ENCODE data around the gene EDC4. TPM values are rescaled to one million over a fixed set of nuclear protein-coding genes. Genes with fewer than 3 reads are reported as not detected.

Gene EDC4
- total and polyA plus RNA-seq, 9 of the 15 experiments (the other 6 are each of a cell fraction or from before 2014, with no cell fraction given) = 1.1 to 131 (median 74.0) TPM

DNA sequence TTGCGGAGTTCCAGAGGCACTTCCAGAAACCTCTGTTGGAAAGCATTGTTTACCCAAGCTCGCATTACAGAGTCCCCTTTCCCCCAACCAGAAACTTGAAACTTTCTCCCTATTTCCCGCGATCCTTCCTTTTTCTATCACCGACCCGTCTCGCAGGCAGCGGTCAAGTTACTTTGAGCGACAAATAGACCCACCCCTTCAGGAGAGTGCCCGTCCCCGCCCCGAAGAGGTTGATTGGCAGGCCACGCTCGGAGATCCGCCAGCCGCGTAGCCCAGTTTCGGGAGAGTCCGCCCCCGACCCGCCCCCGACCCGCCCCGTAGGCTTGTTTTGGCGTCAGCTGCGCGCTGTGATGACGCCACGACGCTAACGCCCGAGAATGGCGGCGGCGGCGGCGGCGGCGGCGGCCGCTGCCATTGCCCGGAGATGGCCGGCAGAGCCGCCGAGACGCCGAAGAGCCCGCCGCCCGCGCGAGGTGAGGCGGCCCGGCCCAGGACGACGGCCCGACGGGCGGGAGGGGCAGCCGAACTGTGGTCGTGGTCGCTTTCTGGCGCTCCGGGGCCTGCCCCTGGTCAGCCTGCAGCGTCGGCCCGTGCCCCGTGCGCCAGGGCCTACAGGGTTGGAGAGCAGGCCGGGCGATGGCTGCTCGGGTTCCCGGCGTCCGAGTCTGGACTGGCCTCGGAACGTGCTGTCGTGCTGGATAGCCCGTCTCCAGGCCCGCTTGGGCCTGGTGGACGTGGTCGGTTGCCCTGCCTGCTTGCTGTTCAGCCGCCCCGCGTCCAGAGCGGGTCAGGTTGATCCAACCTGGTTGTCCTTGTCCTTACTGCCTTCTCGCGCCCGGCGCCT lies 20.3 kb downstream of the EDC4 start, which contains the start of gene PSKH1 (continued):
- TF ChIP-seq TBP (optimal IDR thresholded peaks at IDR 0.05; ENCODE audit: low read depth, low read length) (peak; percentile 47), NR2F6 (CRISPR knock-in tag; IDR thresholded peaks at IDR 0.05) (peak; percentile 70; the same call in 1 of the 2 replicates), DIDO1 (tag; IDR thresholded peaks at IDR 0.05; ENCODE audit: low read depth) (no peak), ZNF347 (CRISPR knock-in tag; IDR thresholded peaks at IDR 0.05; ENCODE audit: low read depth) (no peak), TAF15 (IDR thresholded peaks at IDR 0.05; ENCODE audit: low read depth, low read length) (no peak), ZBTB17 (CRISPR knock-in tag; IDR thresholded peaks at IDR 0.05) (0 out of 2 replicates have a peak, but pooled peaks have one; percentile 40), EHMT2 (IDR thresholded peaks at IDR 0.05) (no peak), ZNF764 (CRISPR knock-in tag; IDR thresholded peaks at IDR 0.05; ENCODE audit: low read depth) (no peak), PTTG1 (tag; IDR thresholded peaks at IDR 0.05; ENCODE audit: low read depth) (no peak), SPI1 (IDR thresholded peaks at IDR 0.05; ENCODE audit: borderline replicate concordance, low read depth, low read length) (no peak), ZFP36 (IDR thresholded peaks at IDR 0.05; ENCODE audit: low read depth, low read length, partially characterized antibody) (no peak), HSF4 (CRISPR knock-in tag; IDR thresholded peaks at IDR 0.05; ENCODE audit: borderline replicate concordance) (no peak), BRCA1 (IDR thresholded peaks at IDR 0.05) (no peak), BRCA1 (CRISPR knock-in tag; IDR thresholded peaks at IDR 0.05) (no peak), ZNF766 (CRISPR knock-in tag; conservative IDR thresholded peaks at IDR 0.05) (no peak), ARNT (IDR thresholded peaks at IDR 0.05) (no peak), SETDB1 (IDR thresholded peaks at IDR 0.05; ENCODE audit: low read length) (no peak), SIX5 (IDR thresholded peaks at IDR 0.05; ENCODE audit: borderline replicate concordance in 1 of 2, insufficient read depth in 1 of 2, low read depth in 1 of 2, low read length in 2 of 2) (no peak)
- TF ChIP-seq, protein P1, sequence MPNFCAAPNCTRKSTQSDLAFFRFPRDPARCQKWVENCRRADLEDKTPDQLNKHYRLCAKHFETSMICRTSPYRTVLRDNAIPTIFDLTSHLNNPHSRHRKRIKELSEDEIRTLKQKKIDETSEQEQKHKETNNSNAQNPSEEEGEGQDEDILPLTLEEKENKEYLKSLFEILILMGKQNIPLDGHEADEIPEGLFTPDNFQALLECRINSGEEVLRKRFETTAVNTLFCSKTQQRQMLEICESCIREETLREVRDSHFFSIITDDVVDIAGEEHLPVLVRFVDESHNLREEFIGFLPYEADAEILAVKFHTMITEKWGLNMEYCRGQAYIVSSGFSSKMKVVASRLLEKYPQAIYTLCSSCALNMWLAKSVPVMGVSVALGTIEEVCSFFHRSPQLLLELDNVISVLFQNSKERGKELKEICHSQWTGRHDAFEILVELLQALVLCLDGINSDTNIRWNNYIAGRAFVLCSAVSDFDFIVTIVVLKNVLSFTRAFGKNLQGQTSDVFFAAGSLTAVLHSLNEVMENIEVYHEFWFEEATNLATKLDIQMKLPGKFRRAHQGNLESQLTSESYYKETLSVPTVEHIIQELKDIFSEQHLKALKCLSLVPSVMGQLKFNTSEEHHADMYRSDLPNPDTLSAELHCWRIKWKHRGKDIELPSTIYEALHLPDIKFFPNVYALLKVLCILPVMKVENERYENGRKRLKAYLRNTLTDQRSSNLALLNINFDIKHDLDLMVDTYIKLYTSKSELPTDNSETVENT (CRISPR knock-in tag; IDR thresholded peaks at IDR 0.05) = peak; percentile 80; the same call in 1 of the 2 replicates
- TF ChIP-seq, protein P2, sequence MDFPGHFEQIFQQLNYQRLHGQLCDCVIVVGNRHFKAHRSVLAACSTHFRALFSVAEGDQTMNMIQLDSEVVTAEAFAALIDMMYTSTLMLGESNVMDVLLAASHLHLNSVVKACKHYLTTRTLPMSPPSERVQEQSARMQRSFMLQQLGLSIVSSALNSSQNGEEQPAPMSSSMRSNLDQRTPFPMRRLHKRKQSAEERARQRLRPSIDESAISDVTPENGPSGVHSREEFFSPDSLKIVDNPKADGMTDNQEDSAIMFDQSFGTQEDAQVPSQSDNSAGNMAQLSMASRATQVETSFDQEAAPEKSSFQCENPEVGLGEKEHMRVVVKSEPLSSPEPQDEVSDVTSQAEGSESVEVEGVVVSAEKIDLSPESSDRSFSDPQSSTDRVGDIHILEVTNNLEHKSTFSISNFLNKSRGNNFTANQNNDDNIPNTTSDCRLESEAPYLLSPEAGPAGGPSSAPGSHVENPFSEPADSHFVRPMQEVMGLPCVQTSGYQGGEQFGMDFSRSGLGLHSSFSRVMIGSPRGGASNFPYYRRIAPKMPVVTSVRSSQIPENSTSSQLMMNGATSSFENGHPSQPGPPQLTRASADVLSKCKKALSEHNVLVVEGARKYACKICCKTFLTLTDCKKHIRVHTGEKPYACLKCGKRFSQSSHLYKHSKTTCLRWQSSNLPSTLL (IDR thresholded peaks at IDR 0.05) = no peak
- TF ChIP-seq, protein P3, sequence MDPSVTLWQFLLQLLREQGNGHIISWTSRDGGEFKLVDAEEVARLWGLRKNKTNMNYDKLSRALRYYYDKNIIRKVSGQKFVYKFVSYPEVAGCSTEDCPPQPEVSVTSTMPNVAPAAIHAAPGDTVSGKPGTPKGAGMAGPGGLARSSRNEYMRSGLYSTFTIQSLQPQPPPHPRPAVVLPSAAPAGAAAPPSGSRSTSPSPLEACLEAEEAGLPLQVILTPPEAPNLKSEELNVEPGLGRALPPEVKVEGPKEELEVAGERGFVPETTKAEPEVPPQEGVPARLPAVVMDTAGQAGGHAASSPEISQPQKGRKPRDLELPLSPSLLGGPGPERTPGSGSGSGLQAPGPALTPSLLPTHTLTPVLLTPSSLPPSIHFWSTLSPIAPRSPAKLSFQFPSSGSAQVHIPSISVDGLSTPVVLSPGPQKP (CRISPR knock-in tag; IDR thresholded peaks at IDR 0.05) = peak; percentile 84; the same call in 1 of the 2 replicates
